Right lobe of liver (tissue), 4 donors: Measurements from ENCODE around the gene WNT3.
"Not testable (repeated sequence)": the region's sequence is repeated elsewhere in the genome, so short reads cannot be mapped to it uniquely, and the experiment has no call there.

ENCODE experiments used
- POLR2A ChIP-seq: fragments of 450-650 bp; IDR thresholded peaks from one replicate; pipeline ENCODE4 v1.6.1; 2017; ENCODE audit warnings: antibody characterized with exemption, mild to moderate bottlenecking
- TF ChIP-seq, protein P1 (sequence below), 4 donors: fragments of 200-600 bp in 3 of 4; fragments of 450-650 bp in 1 of 4; IDR thresholded peaks; one replicate each; pipeline versions ENCODE4 v1.5.1 to v1.8.0; 2016 to 2022; ENCODE audit warnings: antibody characterized with exemption in 4 of 4, mild to moderate bottlenecking in 2 of 4
- donor health status: DM: no; HTN: no; CAD: no.
- donor health status: DM: no; HTN: no; CAD: no.
- donor health status: DM: no; HTN: yes; CAD: no.

DNA sequence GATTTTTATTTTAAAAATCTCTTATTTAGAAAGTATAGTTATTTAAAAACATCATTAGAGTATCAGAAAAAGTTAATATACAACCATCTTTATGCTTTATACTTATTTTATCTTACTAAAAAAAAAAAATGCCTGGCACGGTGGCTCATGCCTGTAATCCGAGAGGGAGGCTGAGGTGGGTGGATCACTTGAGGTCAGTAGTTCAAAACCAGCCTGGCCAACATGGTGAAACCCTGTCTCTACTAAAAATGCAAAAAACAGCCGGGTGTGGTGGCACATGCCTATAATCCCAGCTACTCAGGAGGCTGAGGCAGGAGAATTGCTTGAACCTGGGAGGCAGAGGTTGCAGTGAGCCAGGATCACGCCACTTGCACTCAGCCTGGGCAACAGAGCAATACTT, 60.9 kb downstream of the WNT3 start:
- TF ChIP-seq, protein P1, sequence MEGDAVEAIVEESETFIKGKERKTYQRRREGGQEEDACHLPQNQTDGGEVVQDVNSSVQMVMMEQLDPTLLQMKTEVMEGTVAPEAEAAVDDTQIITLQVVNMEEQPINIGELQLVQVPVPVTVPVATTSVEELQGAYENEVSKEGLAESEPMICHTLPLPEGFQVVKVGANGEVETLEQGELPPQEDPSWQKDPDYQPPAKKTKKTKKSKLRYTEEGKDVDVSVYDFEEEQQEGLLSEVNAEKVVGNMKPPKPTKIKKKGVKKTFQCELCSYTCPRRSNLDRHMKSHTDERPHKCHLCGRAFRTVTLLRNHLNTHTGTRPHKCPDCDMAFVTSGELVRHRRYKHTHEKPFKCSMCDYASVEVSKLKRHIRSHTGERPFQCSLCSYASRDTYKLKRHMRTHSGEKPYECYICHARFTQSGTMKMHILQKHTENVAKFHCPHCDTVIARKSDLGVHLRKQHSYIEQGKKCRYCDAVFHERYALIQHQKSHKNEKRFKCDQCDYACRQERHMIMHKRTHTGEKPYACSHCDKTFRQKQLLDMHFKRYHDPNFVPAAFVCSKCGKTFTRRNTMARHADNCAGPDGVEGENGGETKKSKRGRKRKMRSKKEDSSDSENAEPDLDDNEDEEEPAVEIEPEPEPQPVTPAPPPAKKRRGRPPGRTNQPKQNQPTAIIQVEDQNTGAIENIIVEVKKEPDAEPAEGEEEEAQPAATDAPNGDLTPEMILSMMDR (IDR thresholded peaks at IDR 0.05): not testable (repeated sequence)
- not testable (repeated sequence) for TF ChIP-seq POLR2A
